HEK293 (cell line): Measurements from ENCODE around the gene ZRSR2.

Experiments used
- CTCF ChIA-PET: fragments of 350-600 bp; formaldehyde crosslinking; extraction: SDS; loops from one replicate; lab custom pipeline; 2021; ENCODE audit warnings: antibody characterized with exemption; lab: Yijun Ruan, JAX
- POLR2A ChIA-PET: fragments of 300-600 bp; formaldehyde crosslinking; extraction: SDS; loops from one replicate; lab custom pipeline; 2020; ENCODE audit warnings: antibody characterized with exemption, inconsistent platforms; lab: Yijun Ruan, JAX
- H3K27ac ChIP-seq: fragments of 200-500 bp; sonication (Bioruptor generic); 2 replicates; pipeline ENCODE4 v1.5.1; 2014; ENCODE audit warnings: low read depth, low read length, control low read depth, inconsistent platforms; ENCODE audit errors: extremely low read depth
- H3K36me3 ChIP-seq, 2 experiments: fragments of 200-500 bp in 1 of 2; sonication (Bioruptor generic) in 1 of 2; 1 replicate in 1 of 2; 2 replicates in 1 of 2; pipeline ENCODE4 v1.5.1; 2014 to 2017; ENCODE audit warnings: inconsistent platforms in 2 of 2, low read length in 2 of 2; ENCODE audit not compliant: control insufficient read depth in 2 of 2, insufficient read depth in 1 of 2
- H3K4me1 ChIP-seq: fragments of 200-500 bp; sonication (Bioruptor generic); 2 replicates; pipeline ENCODE4 v1.5.1; 2014; ENCODE audit warnings: mild to moderate bottlenecking, low read length, inconsistent platforms; ENCODE audit not compliant: control insufficient read depth, insufficient read depth
- H3K4me3 ChIP-seq: 2 replicates; pipeline ENCODE4 v1.5.1; 2011; ENCODE audit warnings: low read depth, mild to moderate bottlenecking, control low read depth, low read length, moderate library complexity
- H3K9me3 ChIP-seq: fragments of 200-500 bp; sonication (Bioruptor generic); 2 replicates; pipeline ENCODE4 v1.5.1; 2014; ENCODE audit warnings: low read depth, low read length, inconsistent platforms; ENCODE audit not compliant: control insufficient read depth, insufficient read depth
- BCL11A ChIP-seq: fragments of 450-650 bp; formaldehyde crosslinking; IDR thresholded peaks from 2 replicates; pipeline ENCODE4 v1.5.1; 2016; ENCODE audit warnings: low read depth, missing biosample characterization, missing genetic modification characterization
- BCL11B ChIP-seq: fragments of 450-650 bp; formaldehyde crosslinking; IDR thresholded peaks from 2 replicates; pipeline ENCODE4 v1.5.1; 2016; ENCODE audit warnings: low read depth, missing biosample characterization, missing genetic modification characterization
- KLF8 ChIP-seq: fragments of 450-650 bp; formaldehyde crosslinking; IDR thresholded peaks from 2 replicates; pipeline ENCODE4 v1.5.1; 2016; ENCODE audit warnings: missing biosample characterization, missing genetic modification characterization
- OVOL3 ChIP-seq: fragments of 450-650 bp; formaldehyde crosslinking; IDR thresholded peaks from 2 replicates; pipeline ENCODE4 v1.5.1; 2016; ENCODE audit warnings: missing biosample characterization, missing genetic modification characterization
- PRDM1 ChIP-seq: fragments of 450-650 bp; formaldehyde crosslinking; IDR thresholded peaks from 2 replicates; pipeline ENCODE4; 2016; ENCODE audit warnings: missing biosample characterization, missing genetic modification characterization
- SETDB1 ChIP-seq: IDR thresholded peaks from one replicate; pipeline ENCODE4 v1.6.1; 2017; ENCODE audit warnings: mild to moderate bottlenecking, low read length, moderate library complexity, mixed read lengths; ENCODE audit not compliant: insufficient read length
- SP7 ChIP-seq: fragments of 450-650 bp; formaldehyde crosslinking; IDR thresholded peaks from 2 replicates; pipeline ENCODE4 v1.5.1; 2016; ENCODE audit warnings: missing biosample characterization, missing genetic modification characterization
- ZBTB21 ChIP-seq: fragments of 450-650 bp; formaldehyde crosslinking; IDR thresholded peaks from 2 replicates; pipeline ENCODE4 v1.5.1; 2017; ENCODE audit warnings: missing biosample characterization, missing genetic modification characterization
- ZBTB8A ChIP-seq: fragments of 450-650 bp; formaldehyde crosslinking; IDR thresholded peaks from 2 replicates; pipeline ENCODE4 v1.5.1; 2016; ENCODE audit warnings: missing biosample characterization, missing genetic modification characterization
- ZFP41 ChIP-seq: fragments of 450-650 bp; formaldehyde crosslinking; IDR thresholded peaks from 2 replicates; pipeline ENCODE4 v1.5.1; 2016; ENCODE audit warnings: missing biosample characterization, missing genetic modification characterization, borderline replicate concordance
- ZNF132 ChIP-seq: fragments of 450-650 bp; formaldehyde crosslinking; IDR thresholded peaks from 2 replicates; pipeline ENCODE4 v1.5.1; 2017; ENCODE audit warnings: missing biosample characterization, missing genetic modification characterization, borderline replicate concordance
- ZNF248 ChIP-seq: fragments of 450-650 bp; formaldehyde crosslinking; IDR thresholded peaks from 2 replicates; pipeline ENCODE4 v1.5.1; 2017; ENCODE audit warnings: missing biosample characterization, missing genetic modification characterization
- ZNF341 ChIP-seq: fragments of 450-650 bp; formaldehyde crosslinking; IDR thresholded peaks from 2 replicates; pipeline ENCODE4; 2016; ENCODE audit warnings: low read depth, missing biosample characterization, missing genetic modification characterization
- ZNF37A ChIP-seq: fragments of 450-650 bp; IDR thresholded peaks from 2 replicates; pipeline ENCODE4 v1.5.1; 2018; ENCODE audit warnings: missing biosample characterization, missing genetic modification characterization
- ZNF501 ChIP-seq: fragments of 450-650 bp; formaldehyde crosslinking; IDR thresholded peaks from 2 replicates; pipeline ENCODE4 v1.5.1; 2016; ENCODE audit warnings: missing biosample characterization, missing genetic modification characterization
- ZNF514 ChIP-seq: fragments of 450-650 bp; formaldehyde crosslinking; IDR thresholded peaks from 2 replicates; pipeline ENCODE4 v1.5.1; 2016; ENCODE audit warnings: missing biosample characterization, missing genetic modification characterization
- ZNF560 ChIP-seq: fragments of 450-650 bp; formaldehyde crosslinking; IDR thresholded peaks from 2 replicates; pipeline ENCODE4 v1.5.1; 2017; ENCODE audit warnings: missing biosample characterization, missing genetic modification characterization, borderline replicate concordance
- ZNF658 ChIP-seq: fragments of 450-650 bp; formaldehyde crosslinking; IDR thresholded peaks from 2 replicates; pipeline ENCODE4; 2016; ENCODE audit warnings: missing biosample characterization, missing genetic modification characterization
- ZNF660 ChIP-seq: fragments of 450-650 bp; IDR thresholded peaks from 2 replicates; pipeline ENCODE4 v1.5.1; 2018; ENCODE audit warnings: missing biosample characterization, mild to moderate bottlenecking, missing genetic modification characterization
- ZNF670 ChIP-seq: fragments of 450-650 bp; formaldehyde crosslinking; IDR thresholded peaks from 2 replicates; pipeline ENCODE4 v1.5.1; 2016; ENCODE audit warnings: missing biosample characterization, missing genetic modification characterization, low read depth
- ZNF677 ChIP-seq: fragments of 450-650 bp; IDR thresholded peaks from 2 replicates; pipeline ENCODE4 v1.5.0; 2018; ENCODE audit warnings: missing biosample characterization, mild to moderate bottlenecking, missing genetic modification characterization, moderate library complexity
- ZSCAN16 ChIP-seq: fragments of 450-650 bp; formaldehyde crosslinking; IDR thresholded peaks from 2 replicates; pipeline ENCODE4 v1.5.1; 2016; ENCODE audit warnings: missing biosample characterization, missing genetic modification characterization
- TF ChIP-seq, protein P1 (sequence below): fragments of 450-650 bp; formaldehyde crosslinking; IDR thresholded peaks from 2 replicates; pipeline ENCODE4 v1.5.1; 2016; ENCODE audit warnings: missing biosample characterization, missing genetic modification characterization
- TF ChIP-seq, protein P2 (sequence below): fragments of 450-650 bp; formaldehyde crosslinking; IDR thresholded peaks from 2 replicates; pipeline ENCODE4 v1.5.1; 2016; ENCODE audit warnings: missing biosample characterization, missing genetic modification characterization

Gene ZRSR2

DNA sequence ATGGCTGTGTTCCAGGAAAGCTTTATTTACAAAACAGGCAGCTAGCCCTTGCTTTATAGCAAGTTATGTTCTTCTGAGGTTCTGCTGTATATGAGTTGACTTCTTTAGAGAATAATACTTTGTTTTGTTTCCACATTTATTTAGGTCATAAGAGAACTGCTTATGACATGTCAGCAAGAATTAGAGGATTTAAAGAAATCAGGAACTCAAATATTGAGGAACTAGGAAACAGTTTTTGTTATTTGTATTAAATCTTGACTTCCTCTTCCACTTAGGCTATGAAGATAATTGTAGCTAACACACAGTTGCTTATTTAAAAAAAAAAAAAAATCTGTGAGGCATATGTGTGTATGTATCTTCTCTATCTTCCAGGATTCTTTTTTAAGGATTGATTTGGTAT, 14.3 kb downstream of the ZRSR2 start:
- Histone ChIP-seq H3K4me1 (no peaks in the 10 kb centered on the region), H3K27ac (no peak overlapping the region), H3K4me3 (no peak overlapping the region), H3K9me3 (no peaks in the 10 kb centered on the region), H3K36me3 (peaks cover 53% of the 10 kb centered on the region in 2 experiments)
- ChIA-PET POLR2A (no interaction called here), CTCF (interaction anchor here (0.6 to 1.3 kb wide), 5 partner anchors 9 to 891 kb away, joined by 3 to 5 read pairs (median 3); no protein-coding TSS in a partner anchor)
- TF ChIP-seq ZBTB21 (tag by site-specific recombination), result no peak
- TF ChIP-seq, protein P1, sequence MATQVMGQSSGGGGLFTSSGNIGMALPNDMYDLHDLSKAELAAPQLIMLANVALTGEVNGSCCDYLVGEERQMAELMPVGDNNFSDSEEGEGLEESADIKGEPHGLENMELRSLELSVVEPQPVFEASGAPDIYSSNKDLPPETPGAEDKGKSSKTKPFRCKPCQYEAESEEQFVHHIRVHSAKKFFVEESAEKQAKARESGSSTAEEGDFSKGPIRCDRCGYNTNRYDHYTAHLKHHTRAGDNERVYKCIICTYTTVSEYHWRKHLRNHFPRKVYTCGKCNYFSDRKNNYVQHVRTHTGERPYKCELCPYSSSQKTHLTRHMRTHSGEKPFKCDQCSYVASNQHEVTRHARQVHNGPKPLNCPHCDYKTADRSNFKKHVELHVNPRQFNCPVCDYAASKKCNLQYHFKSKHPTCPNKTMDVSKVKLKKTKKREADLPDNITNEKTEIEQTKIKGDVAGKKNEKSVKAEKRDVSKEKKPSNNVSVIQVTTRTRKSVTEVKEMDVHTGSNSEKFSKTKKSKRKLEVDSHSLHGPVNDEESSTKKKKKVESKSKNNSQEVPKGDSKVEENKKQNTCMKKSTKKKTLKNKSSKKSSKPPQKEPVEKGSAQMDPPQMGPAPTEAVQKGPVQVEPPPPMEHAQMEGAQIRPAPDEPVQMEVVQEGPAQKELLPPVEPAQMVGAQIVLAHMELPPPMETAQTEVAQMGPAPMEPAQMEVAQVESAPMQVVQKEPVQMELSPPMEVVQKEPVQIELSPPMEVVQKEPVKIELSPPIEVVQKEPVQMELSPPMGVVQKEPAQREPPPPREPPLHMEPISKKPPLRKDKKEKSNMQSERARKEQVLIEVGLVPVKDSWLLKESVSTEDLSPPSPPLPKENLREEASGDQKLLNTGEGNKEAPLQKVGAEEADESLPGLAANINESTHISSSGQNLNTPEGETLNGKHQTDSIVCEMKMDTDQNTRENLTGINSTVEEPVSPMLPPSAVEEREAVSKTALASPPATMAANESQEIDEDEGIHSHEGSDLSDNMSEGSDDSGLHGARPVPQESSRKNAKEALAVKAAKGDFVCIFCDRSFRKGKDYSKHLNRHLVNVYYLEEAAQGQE (tag by site-specific recombination), result no peak
- TF ChIP-seq ZNF514 (tag by site-specific recombination), result no peak

DNA sequence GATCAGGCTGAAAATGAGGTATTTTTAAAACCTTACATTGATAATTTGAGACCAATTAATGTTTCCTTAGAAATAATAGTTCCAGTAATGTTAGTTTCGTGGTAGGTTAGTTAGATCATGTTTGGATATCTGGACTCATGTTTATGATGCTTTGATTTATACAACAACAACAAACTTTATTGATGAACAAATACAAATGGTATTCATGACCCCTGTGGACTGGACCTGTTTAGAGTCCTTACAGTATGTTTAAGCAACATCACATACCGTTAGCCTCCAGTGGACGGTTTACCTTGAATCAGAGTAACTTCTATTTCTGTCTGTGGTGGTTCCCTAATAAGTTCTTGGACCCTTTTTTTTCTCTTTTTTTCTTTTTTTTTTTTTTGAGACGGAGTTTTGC, 18.0 kb downstream of the ZRSR2 start:
- ChIA-PET POLR2A (no interaction called here), CTCF (interaction anchor here (1.5 kb wide), 1 partner anchor 17 kb away, joined by 6 read pairs; the partner anchor contains the start of gene ZRSR2)

DNA sequence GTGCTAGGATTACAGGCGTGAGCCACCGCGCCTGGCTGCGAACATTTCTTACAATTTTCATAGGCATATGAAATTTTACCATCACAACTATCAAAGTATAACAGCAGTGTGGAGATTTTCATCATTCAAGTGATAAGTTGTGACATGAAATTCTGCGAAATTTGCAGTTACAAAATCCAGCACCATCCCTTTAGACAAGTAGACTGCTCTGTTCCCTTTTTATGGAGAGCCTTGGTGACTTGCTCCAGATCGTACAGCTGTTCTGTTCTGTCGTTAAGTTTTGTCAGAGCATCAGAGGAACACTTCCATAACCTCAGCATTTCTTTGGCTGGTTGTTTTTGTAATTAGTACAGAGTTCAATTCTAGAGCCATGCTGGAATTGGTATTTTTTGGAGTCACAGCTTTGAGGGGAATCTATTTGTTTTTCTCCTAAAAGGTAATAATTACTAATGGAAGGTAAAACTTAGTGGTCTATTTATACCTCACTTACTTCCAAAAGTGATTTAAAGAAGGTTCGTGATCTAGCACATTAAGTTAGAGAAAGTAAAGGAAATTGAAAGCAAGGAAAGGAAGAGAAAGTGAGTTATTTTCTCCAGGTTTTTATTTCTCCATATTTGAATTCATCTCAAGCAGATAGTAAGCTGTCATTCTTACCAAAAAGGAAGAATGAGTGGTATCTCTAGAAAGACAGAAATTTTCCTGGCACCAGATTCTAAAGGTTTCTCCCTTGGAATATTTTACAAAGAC, 22.1 kb downstream of the ZRSR2 start:
- CTCF ChIA-PET, result interaction anchor here (0.6 to 0.9 kb wide), 2 partner anchors 10 to 74 kb away, joined by 3 read pairs; partner anchors contain the start of gene CA5B
- Histone ChIP-seq H3K27ac (no peak overlapping the region), H3K9me3 (no peaks in the 10 kb centered on the region), H3K4me3 (no peak overlapping the region), H3K36me3 (peaks cover 33 to 67% of the 10 kb centered on the region in 2 experiments), H3K4me1 (no peaks in the 10 kb centered on the region)
- POLR2A ChIA-PET, result no interaction called here
- TF ChIP-seq ZBTB8A, result no peak
- peak; percentile 96 for TF ChIP-seq PRDM1

More for the DNA sequence above, 18.0 kb downstream of the ZRSR2 start:
- Histone ChIP-seq H3K9me3 (no peaks in the 10 kb centered on the region), H3K4me3 (no peak overlapping the region), H3K36me3 (peaks cover 37 to 63% of the 10 kb centered on the region in 2 experiments), H3K4me1 (no peaks in the 10 kb centered on the region), H3K27ac (no peak overlapping the region)
- TF ChIP-seq SP7 (tag by site-specific recombination) (no peak), ZNF660 (no peak), ZNF560 (tag by site-specific recombination) (no peak), ZFP41 (tag by site-specific recombination) (no peak), ZNF37A (tag by site-specific recombination) (no peak), ZNF514 (tag by site-specific recombination) (no peak), ZSCAN16 (tag by site-specific recombination) (no peak), OVOL3 (no peak), ZNF132 (tag by site-specific recombination) (no peak), KLF8 (tag by site-specific recombination) (no peak), ZNF341 (tag by site-specific recombination) (no peak), ZNF670 (tag by site-specific recombination) (no peak), BCL11B (tag by site-specific recombination) (no peak), ZNF677 (tag by site-specific recombination) (no peak), ZNF248 (tag by site-specific recombination) (no peak), ZNF658 (no peak), SETDB1 (no peak), BCL11A (tag by site-specific recombination) (no peak), ZNF501 (tag by site-specific recombination) (no peak)
- TF ChIP-seq, protein P2, sequence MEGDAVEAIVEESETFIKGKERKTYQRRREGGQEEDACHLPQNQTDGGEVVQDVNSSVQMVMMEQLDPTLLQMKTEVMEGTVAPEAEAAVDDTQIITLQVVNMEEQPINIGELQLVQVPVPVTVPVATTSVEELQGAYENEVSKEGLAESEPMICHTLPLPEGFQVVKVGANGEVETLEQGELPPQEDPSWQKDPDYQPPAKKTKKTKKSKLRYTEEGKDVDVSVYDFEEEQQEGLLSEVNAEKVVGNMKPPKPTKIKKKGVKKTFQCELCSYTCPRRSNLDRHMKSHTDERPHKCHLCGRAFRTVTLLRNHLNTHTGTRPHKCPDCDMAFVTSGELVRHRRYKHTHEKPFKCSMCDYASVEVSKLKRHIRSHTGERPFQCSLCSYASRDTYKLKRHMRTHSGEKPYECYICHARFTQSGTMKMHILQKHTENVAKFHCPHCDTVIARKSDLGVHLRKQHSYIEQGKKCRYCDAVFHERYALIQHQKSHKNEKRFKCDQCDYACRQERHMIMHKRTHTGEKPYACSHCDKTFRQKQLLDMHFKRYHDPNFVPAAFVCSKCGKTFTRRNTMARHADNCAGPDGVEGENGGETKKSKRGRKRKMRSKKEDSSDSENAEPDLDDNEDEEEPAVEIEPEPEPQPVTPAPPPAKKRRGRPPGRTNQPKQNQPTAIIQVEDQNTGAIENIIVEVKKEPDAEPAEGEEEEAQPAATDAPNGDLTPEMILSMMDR, result no peak
